Measurements from ENCODE around the gene WDR70. TPM values are rescaled to one million over a fixed set of nuclear protein-coding genes. Genes with fewer than 3 reads are reported as not detected.

Gene WDR70
- total and polyA plus RNA-seq, 10 of the 15 experiments (the other 5 are each of a cell fraction or from before 2014, with no cell fraction given) = 10.9 to 33.6 (median 29.1) TPM

DNA sequence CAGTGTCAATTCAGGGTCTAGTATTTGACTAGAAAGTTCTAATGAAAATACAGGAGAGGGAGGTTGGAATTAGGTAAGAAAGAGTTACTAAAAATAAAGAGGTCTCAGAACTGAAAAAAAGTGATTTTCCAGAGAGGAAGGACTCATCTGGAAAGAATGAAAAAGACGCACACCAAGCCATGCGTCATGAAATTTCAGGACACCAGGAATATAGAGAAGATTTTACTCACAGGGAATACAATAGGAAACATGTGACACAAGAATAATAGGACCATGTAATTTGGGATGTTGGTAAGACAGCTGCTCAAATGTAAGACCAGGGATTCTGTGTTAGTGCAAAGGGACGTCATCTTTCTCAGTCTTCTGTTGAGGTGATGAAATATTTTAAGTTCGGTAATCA lies 236.1 kb downstream of the WDR70 start:
- ChIA-PET RAD21 (ENCODE audit: unreplicated experiment) (no interaction called here), SMC1A (ENCODE audit: uncharacterized antibody, unreplicated experiment) (no interaction called here), POLR2A (no interaction called here)

More for the DNA sequence above, 236.1 kb downstream of the WDR70 start:
- Histone ChIP-seq H3K79me2 (ENCODE audit: control insufficient read depth, insufficient read depth, low read length) (no peaks in the 10 kb centered on the region), H4K20me1 (ENCODE audit: control insufficient read depth, insufficient read depth) (no peaks in the 10 kb centered on the region), H3K4me2 (ENCODE audit: control insufficient read depth, insufficient read depth) (no peak overlapping the region), H2AFZ (ENCODE audit: control insufficient read depth, low read depth, low read length) (no peak overlapping the region), H3K4me1 (ENCODE audit: control insufficient read depth, insufficient read depth, low read length) (no peaks in the 10 kb centered on the region), H3K4me3 (no peak overlapping the region), H3K9me3 (replicated peaks; ENCODE audit: control insufficient read depth, insufficient read depth, low read length) (no peaks in the 10 kb centered on the region), H3K27me3 (replicated peaks in 1 of 2; ENCODE audit: control insufficient read depth in 2 of 2, insufficient read depth in 2 of 2, low read length in 1 of 2) (no peaks in the 10 kb centered on the region), H3K36me3 (ENCODE audit: control insufficient read depth in 2 of 2, insufficient read depth in 2 of 2, low read length in 1 of 2) (no peaks in the 10 kb centered on the region), H3K27ac (ENCODE audit: control insufficient read depth, insufficient read depth) (no peak overlapping the region), H3K9ac (ENCODE audit: control insufficient read depth, insufficient read depth, low read length) (no peak overlapping the region)
- no peak for ATAC-seq
- no peak for DNase-seq (ENCODE audit: low read depth, low spot score)
- CTCF ChIA-PET = no interaction called here
- no peak for FAIRE-seq
- TF ChIP-seq SIX5 (IDR thresholded peaks at IDR 0.05; ENCODE audit: low read depth, low read length, severe bottlenecking) (no peak), ZNF384 (IDR thresholded peaks at IDR 0.05; ENCODE audit: borderline replicate concordance, low read depth, low read length) (no peak), TCF7 (IDR thresholded peaks at IDR 0.05; ENCODE audit: borderline replicate concordance) (no peak), MYC (IDR thresholded peaks at IDR 0.05; ENCODE audit: insufficient read depth, insufficient read length, insufficient replicate concordance, low read length, severe bottlenecking) (no peak), POLR2AphosphoS2 (IDR thresholded peaks at IDR 0.05; ENCODE audit: low read depth, low read length) (no peak), CHD1 (IDR thresholded peaks at IDR 0.05; ENCODE audit: low read depth, low read length) (no peak), POU2F2 (IDR thresholded peaks at IDR 0.05; ENCODE audit: borderline replicate concordance, low read depth, low read length) (no peak), YBX1 (IDR thresholded peaks at IDR 0.05) (no peak), GATAD2B (conservative IDR thresholded peaks at IDR 0.05; ENCODE audit: low read depth) (no peak)
- TF ChIP-seq, protein P1, sequence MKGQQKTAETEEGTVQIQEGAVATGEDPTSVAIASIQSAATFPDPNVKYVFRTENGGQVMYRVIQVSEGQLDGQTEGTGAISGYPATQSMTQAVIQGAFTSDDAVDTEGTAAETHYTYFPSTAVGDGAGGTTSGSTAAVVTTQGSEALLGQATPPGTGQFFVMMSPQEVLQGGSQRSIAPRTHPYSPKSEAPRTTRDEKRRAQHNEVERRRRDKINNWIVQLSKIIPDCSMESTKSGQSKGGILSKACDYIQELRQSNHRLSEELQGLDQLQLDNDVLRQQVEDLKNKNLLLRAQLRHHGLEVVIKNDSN (IDR thresholded peaks at IDR 0.05; ENCODE audit: borderline replicate concordance, extremely low read length, insufficient read depth, low read depth, low read length) = no peak
- TF ChIP-seq, protein P2, sequence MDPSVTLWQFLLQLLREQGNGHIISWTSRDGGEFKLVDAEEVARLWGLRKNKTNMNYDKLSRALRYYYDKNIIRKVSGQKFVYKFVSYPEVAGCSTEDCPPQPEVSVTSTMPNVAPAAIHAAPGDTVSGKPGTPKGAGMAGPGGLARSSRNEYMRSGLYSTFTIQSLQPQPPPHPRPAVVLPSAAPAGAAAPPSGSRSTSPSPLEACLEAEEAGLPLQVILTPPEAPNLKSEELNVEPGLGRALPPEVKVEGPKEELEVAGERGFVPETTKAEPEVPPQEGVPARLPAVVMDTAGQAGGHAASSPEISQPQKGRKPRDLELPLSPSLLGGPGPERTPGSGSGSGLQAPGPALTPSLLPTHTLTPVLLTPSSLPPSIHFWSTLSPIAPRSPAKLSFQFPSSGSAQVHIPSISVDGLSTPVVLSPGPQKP (IDR thresholded peaks at IDR 0.05; ENCODE audit: low read depth, low read length) = no peak
- intact Hi-C loops (cut with micrococcal nuclease; ENCODE audit: unreplicated experiment) (loop anchor here (10.0 kb wide), 1 partner anchor 200 kb away; no protein-coding TSS in a partner anchor), in situ Hi-C loops (cut with MboI) (no loop called here)
- no TSS peak for BruUV-seq (replicated peaks)
- 100% methylated on average over 4 of the region's 4 CpGs for WGBS (ENCODE audit: insufficient coverage, insufficient replicate concordance, low lambda C conversion rate, missing lambda C conversion rate)

Measured in GM12878 (cell line).